Mammary epithelial cell (primary cell): ENCODE results near the gene ADAMTS3.

ENCODE experiments used
- EZH2 ChIP-seq: IDR thresholded peaks from 2 replicates; pipeline ENCODE4 v1.6.1; 2012; ENCODE audit warnings: low read length, inconsistent platforms, borderline replicate concordance
- TF ChIP-seq, protein P1 (sequence below), 2 donors: IDR thresholded peaks in 1 of 2; conservative IDR thresholded peaks in 1 of 2; 2 replicates each; pipeline ENCODE4 v1.5.1; 2011 to 2012; ENCODE audit warnings: inconsistent platforms in 2 of 2, low read length in 2 of 2, mild to moderate bottlenecking in 2 of 2, control low read depth in 1 of 2, low read depth in 1 of 2; ENCODE audit not compliant: insufficient read depth in 1 of 2; ENCODE audit errors: extremely low read depth in 1 of 2

DNA sequence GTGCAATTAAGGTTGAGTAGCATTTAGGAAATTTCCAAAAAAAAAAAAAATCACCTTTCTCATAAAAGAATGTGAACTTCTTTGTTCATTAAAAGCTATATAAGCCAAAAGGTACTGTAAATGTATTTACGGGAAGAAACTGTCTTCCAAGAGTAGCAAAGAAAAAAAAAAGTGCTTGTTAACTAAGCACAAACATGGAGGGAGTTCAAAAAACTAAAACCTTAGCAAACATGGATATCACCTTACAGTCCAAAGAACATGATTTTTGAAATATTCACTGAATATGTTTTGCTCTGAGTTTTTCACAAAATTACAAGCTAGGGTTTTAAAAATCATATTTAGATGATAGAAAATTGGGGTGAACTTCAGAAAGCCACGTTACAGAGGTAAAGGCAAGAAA, 217.5 kb downstream of the ADAMTS3 start:
- TF ChIP-seq, protein P1, sequence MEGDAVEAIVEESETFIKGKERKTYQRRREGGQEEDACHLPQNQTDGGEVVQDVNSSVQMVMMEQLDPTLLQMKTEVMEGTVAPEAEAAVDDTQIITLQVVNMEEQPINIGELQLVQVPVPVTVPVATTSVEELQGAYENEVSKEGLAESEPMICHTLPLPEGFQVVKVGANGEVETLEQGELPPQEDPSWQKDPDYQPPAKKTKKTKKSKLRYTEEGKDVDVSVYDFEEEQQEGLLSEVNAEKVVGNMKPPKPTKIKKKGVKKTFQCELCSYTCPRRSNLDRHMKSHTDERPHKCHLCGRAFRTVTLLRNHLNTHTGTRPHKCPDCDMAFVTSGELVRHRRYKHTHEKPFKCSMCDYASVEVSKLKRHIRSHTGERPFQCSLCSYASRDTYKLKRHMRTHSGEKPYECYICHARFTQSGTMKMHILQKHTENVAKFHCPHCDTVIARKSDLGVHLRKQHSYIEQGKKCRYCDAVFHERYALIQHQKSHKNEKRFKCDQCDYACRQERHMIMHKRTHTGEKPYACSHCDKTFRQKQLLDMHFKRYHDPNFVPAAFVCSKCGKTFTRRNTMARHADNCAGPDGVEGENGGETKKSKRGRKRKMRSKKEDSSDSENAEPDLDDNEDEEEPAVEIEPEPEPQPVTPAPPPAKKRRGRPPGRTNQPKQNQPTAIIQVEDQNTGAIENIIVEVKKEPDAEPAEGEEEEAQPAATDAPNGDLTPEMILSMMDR (conservative IDR thresholded peaks at IDR 0.05 in 1 of 2, IDR thresholded peaks at IDR 0.05 in 1 of 2; ENCODE audit: extremely low read depth in 1 of 2, insufficient read depth in 1 of 2, low read depth in 1 of 2, low read length in 2 of 2): no peak
- no peak for TF ChIP-seq EZH2
